ENCODE data around the gene PDE7B. TPM values are rescaled to one million over a fixed set of nuclear protein-coding genes. Genes with fewer than 3 reads are reported as not detected.

Gene PDE7B
- total and polyA plus RNA-seq, 9 of the 15 experiments (the other 6 are each of a cell fraction or from before 2014, with no cell fraction given): 0.01 TPM; not detected in 8

GRCh38 chr6:136063096-136063495 lies 211.6 kb downstream of the PDE7B start:
- no TSS peak for BruUV-seq (replicated peaks)
- POLR2A ChIA-PET: no interaction called here

More at GRCh38 chr6:136063096-136063495, 211.6 kb downstream of the PDE7B start:
- no peaks in the 10 kb centered on the region for H3K9me3 ChIP-seq (replicated peaks; ENCODE audit: control insufficient read depth, insufficient read depth, low read depth, low read length)
- intact Hi-C loops (cut with micrococcal nuclease): no loop called here
- no peaks in the 10 kb centered on the region for H3K4me1 ChIP-seq (replicated peaks in 1 of 2; ENCODE audit: control insufficient read depth in 2 of 2, insufficient read depth in 2 of 2, low read length in 2 of 2)
- in situ Hi-C loops (cut with MboI): no loop called here
- DNase-seq (ENCODE audit: extremely low read depth in 1 of 4, low spot score in 3 of 4) (no peak), ATAC-seq (no peak), FAIRE-seq (no peak)
- H2AFZ ChIP-seq (ENCODE audit: low read depth, low read length): no peak overlapping the region
- peaks cover 2 to 3% of the 10 kb centered on the region in 2 experiments; a peak in 1 of 5 replicates for H3K27me3 ChIP-seq (ENCODE audit: control insufficient read depth in 2 of 2, insufficient read depth in 2 of 2, low read length in 2 of 2)
- H3K27ac ChIP-seq (ENCODE audit: extremely low read depth, low read depth, low read length): no peak overlapping the region
- no peaks in the 10 kb centered on the region for H3K9me1 ChIP-seq (ENCODE audit: control insufficient read depth, insufficient read depth, low read length)
- CTCF ChIA-PET (ENCODE audit: low intra/inter-chr PET ratio): no interaction called here
- TF ChIP-seq MAZ (CRISPR knock-in tag; conservative IDR thresholded peaks at IDR 0.05 in 1 of 2, IDR thresholded peaks at IDR 0.05 in 1 of 2) (no peak), POLR2A (conservative IDR thresholded peaks at IDR 0.05) (no peak), ZNF655 (CRISPR knock-in tag; IDR thresholded peaks at IDR 0.05) (no peak), E2F1 (CRISPR knock-in tag; IDR thresholded peaks at IDR 0.05) (no peak), ETV1 (tag; conservative IDR thresholded peaks at IDR 0.05; ENCODE audit: low read depth) (no peak), TFE3 (CRISPR knock-in tag; IDR thresholded peaks at IDR 0.05) (no peak), TEAD4 (IDR thresholded peaks at IDR 0.05; ENCODE audit: low read length) (no peak), TEAD4 (CRISPR knock-in tag; IDR thresholded peaks at IDR 0.05; ENCODE audit: borderline replicate concordance) (no peak), MEIS2 (IDR thresholded peaks at IDR 0.05; ENCODE audit: partially characterized antibody) (no peak), BRD4 (IDR thresholded peaks at IDR 0.05) (no peak), CHAMP1 (IDR thresholded peaks at IDR 0.05) (no peak)
- H3K36me3 ChIP-seq (ENCODE audit: control insufficient read depth, insufficient read depth, low read length): no peaks in the 10 kb centered on the region
- H3K9ac ChIP-seq (ENCODE audit: insufficient read depth in 1 of 2, low read depth in 2 of 2, low read length in 2 of 2): no peak overlapping the region
- WGBS (ENCODE audit: insufficient coverage, low coverage, missing lambda C conversion rate): 0% methylated on average over 3 of the region's 3 CpGs
- no peak overlapping the region for H3K4me3 ChIP-seq
- no peak overlapping the region for H3K4me2 ChIP-seq (ENCODE audit: insufficient read depth, low read length)
- H4K20me1 ChIP-seq (replicated peaks; ENCODE audit: control insufficient read depth, insufficient read depth, low read length): no peaks in the 10 kb centered on the region
- no peaks in the 10 kb centered on the region for H3K79me2 ChIP-seq (ENCODE audit: control insufficient read depth, insufficient read depth, low read length)
